HS-27A (cell line): ENCODE results near the gene UBE2F.

ENCODE experiments used
- DNase-seq: peaks from one replicate; pipeline ENCODE4 v3.0.0-alpha.2; 2012; ENCODE audit warnings: low read depth, missing footprints

UBE2F gene

DNA sequence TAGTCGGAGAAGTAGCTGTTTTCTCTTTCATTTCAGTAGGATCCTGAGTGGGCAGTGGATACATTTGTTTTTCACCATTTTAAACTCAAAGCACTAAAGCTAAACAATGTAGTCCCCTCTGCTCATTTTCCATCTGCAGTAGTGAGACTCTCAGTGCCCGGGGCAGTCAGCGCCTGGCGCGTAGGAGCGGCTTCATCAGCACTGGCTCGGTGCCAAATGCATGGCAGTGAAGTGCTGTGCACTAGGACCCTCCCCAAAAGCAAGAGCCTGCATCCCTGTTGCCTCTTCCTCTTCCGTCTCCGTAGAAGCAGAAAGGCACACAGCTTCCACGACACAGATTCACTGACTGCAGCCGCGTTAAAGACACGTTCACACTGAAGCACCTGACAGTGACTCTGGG lies 114.3 kb downstream of the UBE2F start:
- DNase-seq = no peak

DNA sequence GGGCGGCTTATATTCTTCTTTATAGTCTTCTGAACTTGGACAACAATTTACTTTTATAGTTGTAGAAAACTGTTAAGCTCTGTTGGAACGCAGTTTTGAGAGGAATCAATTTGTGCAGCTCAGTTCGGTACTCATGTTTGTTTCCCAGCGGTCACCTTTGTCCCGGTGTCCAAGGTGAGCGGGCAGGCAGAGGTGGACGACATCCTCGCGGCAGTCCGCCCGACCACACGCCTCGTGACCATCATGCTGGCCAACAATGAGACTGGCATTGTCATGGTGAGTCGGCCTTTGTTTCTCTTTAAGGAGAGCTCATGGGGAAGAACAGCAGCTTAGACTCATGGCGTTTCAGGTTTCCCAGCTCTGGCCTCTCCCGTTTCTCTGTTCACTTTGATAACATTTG lies 114.7 kb downstream of the UBE2F start:
- no peak for DNase-seq

GRCh38 chr2:238082151-238082550 lies 115.3 kb downstream of the UBE2F start:
- DNase-seq = no peak

DNA sequence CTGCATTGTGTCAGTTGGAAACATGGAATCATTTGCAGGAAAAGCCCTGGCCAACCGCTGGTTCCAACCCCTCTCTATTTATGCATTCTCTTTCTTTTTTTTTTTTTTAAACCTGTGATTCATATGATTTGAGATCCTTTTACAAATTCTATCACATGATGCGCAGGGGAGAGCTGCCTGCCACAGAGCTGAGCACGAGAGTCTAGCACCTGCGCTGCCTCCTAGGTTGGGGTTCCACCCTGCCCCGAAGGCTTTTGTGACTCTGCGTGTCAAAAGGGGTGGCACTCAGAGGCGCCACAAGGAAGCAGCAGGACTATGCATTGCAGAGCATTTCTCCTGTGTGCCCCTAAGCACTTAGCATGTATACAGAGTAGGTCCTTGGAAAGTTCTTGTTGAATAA lies 116.0 kb downstream of the UBE2F start:
- no peak for DNase-seq

DNA sequence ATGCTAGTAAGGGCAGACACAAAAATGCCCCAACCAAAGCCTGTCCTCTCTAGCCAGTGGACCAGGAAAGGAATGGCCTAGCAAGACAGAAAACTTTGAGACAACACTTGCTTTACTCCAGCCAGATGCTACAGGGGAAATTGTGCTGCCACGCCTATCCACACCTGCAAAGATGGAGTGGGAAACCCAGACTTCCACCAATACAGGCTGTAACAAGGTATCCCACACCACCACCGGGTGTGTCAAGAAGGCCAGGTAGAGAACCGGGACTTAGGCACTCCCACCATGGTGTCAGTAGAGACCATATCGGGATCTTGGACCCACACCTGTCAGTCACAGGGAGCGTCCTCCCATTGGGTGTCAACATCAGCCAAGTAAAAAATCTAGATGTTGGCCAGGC lies 117.1 kb downstream of the UBE2F start:
- DNase-seq = no peak

- DNase-seq = no peak
These were observed 117.9 kb downstream of the UBE2F start for GRCh38 chr2:238084761-238085160.

GRCh38 chr2:238085899-238086298 lies 119.1 kb downstream of the UBE2F start:
- DNase-seq = no peak

GRCh38 chr2:238087211-238087610 lies 120.4 kb downstream of the UBE2F start:
- no peak for DNase-seq

DNA sequence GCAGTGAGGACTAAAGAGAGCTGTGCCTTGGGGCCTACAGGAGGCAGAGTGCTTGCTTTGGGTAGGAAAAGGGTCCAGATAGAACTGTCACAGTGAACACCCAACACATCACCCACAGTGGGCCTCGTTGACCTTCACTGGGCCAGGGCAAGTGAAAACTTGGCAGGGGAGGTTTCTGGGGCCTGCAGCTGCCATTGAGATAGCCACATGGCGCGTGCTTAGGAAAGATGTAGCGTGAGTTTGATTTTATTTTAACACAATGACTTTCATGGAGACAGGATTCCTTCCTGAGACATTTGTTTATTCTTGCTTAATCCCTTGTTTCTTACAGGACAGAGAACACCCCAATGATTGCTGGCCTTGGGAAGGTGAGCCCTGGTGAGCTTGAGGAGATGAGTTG lies 124.1 kb downstream of the UBE2F start:
- no peak for DNase-seq

- DNase-seq = no peak
These were observed 124.7 kb downstream of the UBE2F start for GRCh38 chr2:238091436-238092060.
